Measurements from ENCODE around the gene PCDH9.
"Not testable (repeated sequence)": the region's sequence is repeated elsewhere in the genome, so short reads cannot be mapped to it uniquely, and the experiment has no call there.

PCDH9 gene

GRCh38 chr13:66896933-66897332, 333.2 kb downstream of the PCDH9 start:
- no peak for DNase-seq (ENCODE audit: low read depth)

GRCh38 chr13:66895780-66896179, 334.4 kb downstream of the PCDH9 start:
- no peak for DNase-seq (ENCODE audit: low read depth)

GRCh38 chr13:66895320-66895719, 334.8 kb downstream of the PCDH9 start:
- no peak for DNase-seq (ENCODE audit: low read depth)

- no peak for DNase-seq (ENCODE audit: low read depth)
Measured at GRCh38 chr13:66888698-66889097, 341.4 kb downstream of the PCDH9 start.

GRCh38 chr13:66887088-66887487, 343.0 kb downstream of the PCDH9 start:
- DNase-seq (ENCODE audit: low read depth) = no peak

GRCh38 chr13:66886264-66886663, 343.9 kb downstream of the PCDH9 start:
- no peak for DNase-seq (ENCODE audit: low read depth)

- not testable (repeated sequence) for DNase-seq (ENCODE audit: low read depth)
Measured at GRCh38 chr13:66881170-66881569, 349.0 kb downstream of the PCDH9 start.

GRCh38 chr13:66879988-66880387, 350.1 kb downstream of the PCDH9 start:
- DNase-seq (ENCODE audit: low read depth) = no peak

- DNase-seq (ENCODE audit: low read depth) = no peak
Measured at GRCh38 chr13:66875264-66875663, 354.9 kb downstream of the PCDH9 start.

- DNase-seq (ENCODE audit: low read depth) = no peak
Measured at GRCh38 chr13:66864627-66865026, 365.5 kb downstream of the PCDH9 start.

GRCh38 chr13:66860878-66861417, 369.2 kb downstream of the PCDH9 start:
- no peak for DNase-seq (ENCODE audit: low read depth)

GRCh38 chr13:66859934-66860877, 369.9 kb downstream of the PCDH9 start:
- DNase-seq (ENCODE audit: low read depth) = no peak

- no peak for DNase-seq (ENCODE audit: low read depth)
Measured at GRCh38 chr13:66859078-66859477, 371.1 kb downstream of the PCDH9 start.

- DNase-seq (ENCODE audit: low read depth) = no peak
Measured at GRCh38 chr13:66858163-66858562, 372.0 kb downstream of the PCDH9 start.

GRCh38 chr13:66855131-66855530, 375.0 kb downstream of the PCDH9 start:
- no peak for DNase-seq (ENCODE audit: low read depth)

GRCh38 chr13:66853564-66853963, 376.6 kb downstream of the PCDH9 start:
- no peak for DNase-seq (ENCODE audit: low read depth)

GRCh38 chr13:66849706-66850105, 380.4 kb downstream of the PCDH9 start:
- no peak for DNase-seq (ENCODE audit: low read depth)

GRCh38 chr13:66847541-66847940, 382.6 kb downstream of the PCDH9 start:
- DNase-seq (ENCODE audit: low read depth) = no peak

GRCh38 chr13:66845393-66845792, 384.7 kb downstream of the PCDH9 start:
- DNase-seq (ENCODE audit: low read depth) = no peak

GRCh38 chr13:66844933-66845332, 385.2 kb downstream of the PCDH9 start:
- no peak for DNase-seq (ENCODE audit: low read depth)

- DNase-seq (ENCODE audit: low read depth) = no peak
Measured at GRCh38 chr13:66842766-66843165, 387.4 kb downstream of the PCDH9 start.

- no peak for DNase-seq (ENCODE audit: low read depth)
Measured at GRCh38 chr13:66840621-66841020, 389.5 kb downstream of the PCDH9 start.

- DNase-seq (ENCODE audit: low read depth) = no peak
Measured at GRCh38 chr13:66837246-66837645, 392.9 kb downstream of the PCDH9 start.

All from HS-27A (cell line).